Keratinocyte (primary cell): Measurements from ENCODE around the gene CCNK.

Experiments used
- EZH2 ChIP-seq: IDR thresholded peaks from one replicate; pipeline ENCODE4 v1.6.1; 2012; ENCODE audit warnings: inconsistent platforms, mild to moderate bottlenecking, low read length, moderate library complexity
- TF ChIP-seq, protein P1 (sequence below), 3 experiments: IDR thresholded peaks in 1 of 3; conservative IDR thresholded peaks in 1 of 3; optimal IDR thresholded peaks in 1 of 3; 2 replicates in 2 of 3; 3 replicates in 1 of 3; pipeline versions ENCODE3 to v1.5.1; 2011; ENCODE audit warnings: low read length in 3 of 3, mild to moderate bottlenecking in 3 of 3, moderate library complexity in 2 of 3, control low read depth in 1 of 3, inconsistent platforms in 1 of 3; ENCODE audit not compliant: insufficient read depth in 2 of 3; ENCODE audit errors: extremely low read depth in 1 of 3

DNA sequence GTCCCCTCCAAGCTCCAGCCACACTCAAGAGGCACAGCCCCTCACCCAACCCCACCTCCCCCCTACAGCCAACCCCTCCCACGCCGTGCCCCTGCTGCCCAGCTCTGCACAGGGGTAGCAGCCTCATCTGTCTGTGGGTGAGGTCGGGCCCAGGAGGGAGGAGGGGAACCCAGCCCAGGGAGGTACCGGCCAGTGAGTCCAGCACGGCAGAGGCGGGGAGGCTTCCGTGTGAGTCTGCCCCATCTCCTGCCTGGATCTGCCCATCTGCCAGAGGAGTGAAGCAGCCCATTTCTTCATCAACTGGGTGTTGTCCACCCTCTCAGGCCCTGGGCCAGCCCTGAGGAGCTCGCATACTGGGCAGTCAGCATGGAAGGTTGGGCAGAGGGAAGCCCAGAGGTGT, 54.2 kb downstream of the CCNK start:
- TF ChIP-seq, protein P1, sequence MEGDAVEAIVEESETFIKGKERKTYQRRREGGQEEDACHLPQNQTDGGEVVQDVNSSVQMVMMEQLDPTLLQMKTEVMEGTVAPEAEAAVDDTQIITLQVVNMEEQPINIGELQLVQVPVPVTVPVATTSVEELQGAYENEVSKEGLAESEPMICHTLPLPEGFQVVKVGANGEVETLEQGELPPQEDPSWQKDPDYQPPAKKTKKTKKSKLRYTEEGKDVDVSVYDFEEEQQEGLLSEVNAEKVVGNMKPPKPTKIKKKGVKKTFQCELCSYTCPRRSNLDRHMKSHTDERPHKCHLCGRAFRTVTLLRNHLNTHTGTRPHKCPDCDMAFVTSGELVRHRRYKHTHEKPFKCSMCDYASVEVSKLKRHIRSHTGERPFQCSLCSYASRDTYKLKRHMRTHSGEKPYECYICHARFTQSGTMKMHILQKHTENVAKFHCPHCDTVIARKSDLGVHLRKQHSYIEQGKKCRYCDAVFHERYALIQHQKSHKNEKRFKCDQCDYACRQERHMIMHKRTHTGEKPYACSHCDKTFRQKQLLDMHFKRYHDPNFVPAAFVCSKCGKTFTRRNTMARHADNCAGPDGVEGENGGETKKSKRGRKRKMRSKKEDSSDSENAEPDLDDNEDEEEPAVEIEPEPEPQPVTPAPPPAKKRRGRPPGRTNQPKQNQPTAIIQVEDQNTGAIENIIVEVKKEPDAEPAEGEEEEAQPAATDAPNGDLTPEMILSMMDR (optimal IDR thresholded peaks at IDR 0.05 in 1 of 3, IDR thresholded peaks at IDR 0.05 in 1 of 3, conservative IDR thresholded peaks at IDR 0.05 in 1 of 3; ENCODE audit: extremely low read depth in 1 of 3, insufficient read depth in 2 of 3, low read length in 3 of 3): no peak
- TF ChIP-seq EZH2: no peak
